GM12878 (cell line): Measurements from ENCODE around the gene ZNF619. TPM values are rescaled to one million over a fixed set of nuclear protein-coding genes. Genes with fewer than 3 reads are reported as not detected.
A peak's percentile ranks its signal among the peaks of the same experiment; 100 is the strongest.

Experiments
- CBX5 ChIP-seq: sonication (generic); IDR thresholded peaks from 2 replicates; pipeline ENCODE4 v1.6.1; 2016; ENCODE audit warnings: low read depth, moderate library complexity, mild to moderate bottlenecking, inconsistent platforms
- EED ChIP-seq: sonication (generic); IDR thresholded peaks from 2 replicates; pipeline ENCODE4 v1.6.1; 2016; ENCODE audit warnings: antibody characterized with exemption, low read depth
- MLLT1 ChIP-seq: fragments of 450-650 bp; IDR thresholded peaks from 2 replicates; pipeline ENCODE4 v1.6.1; 2016; ENCODE audit warnings: mild to moderate bottlenecking
- NR2C2 ChIP-seq: IDR thresholded peaks from 2 replicates; pipeline ENCODE4 v1.6.1; 2011; ENCODE audit warnings: borderline replicate concordance, low read depth; ENCODE audit not compliant: control insufficient read depth, insufficient read length
- PAX5 ChIP-seq: IDR thresholded peaks from 2 replicates; pipeline ENCODE4 v1.6.1; 2011; ENCODE audit warnings: low read depth, low read length, borderline replicate concordance
- PKNOX1 ChIP-seq: fragments of 450-650 bp; IDR thresholded peaks from 2 replicates; pipeline ENCODE4 v1.6.1; 2016; ENCODE audit warnings: mild to moderate bottlenecking
- PML ChIP-seq: IDR thresholded peaks from 2 replicates; pipeline ENCODE4 v1.6.1; 2012; ENCODE audit warnings: low read length, inconsistent platforms
- RUNX3 ChIP-seq: IDR thresholded peaks from 2 replicates; pipeline ENCODE4 v1.6.1; 2012; ENCODE audit warnings: low read length, inconsistent platforms
- STAT1 ChIP-seq: fragments of 450-650 bp; conservative IDR thresholded peaks from 2 replicates; pipeline ENCODE4 v1.6.1; 2014; ENCODE audit warnings: antibody characterized with exemption, mild to moderate bottlenecking
- TAF1 ChIP-seq: IDR thresholded peaks from 2 replicates; pipeline ENCODE4 v1.6.1; 2011; ENCODE audit warnings: mild to moderate bottlenecking, low read depth, low read length, borderline replicate concordance
- USF1 ChIP-seq: IDR thresholded peaks from 2 replicates; pipeline ENCODE4 v1.6.1; 2011; ENCODE audit warnings: borderline replicate concordance, low read depth, mild to moderate bottlenecking, moderate library complexity, mixed read lengths, low read length; ENCODE audit not compliant: insufficient read depth; ENCODE audit errors: extremely low read length
- ZNF24 ChIP-seq: fragments of 450-650 bp; IDR thresholded peaks from 2 replicates; pipeline ENCODE4 v1.6.1; 2017; ENCODE audit warnings: antibody characterized with exemption, mild to moderate bottlenecking
- ZNF592 ChIP-seq: fragments of 450-650 bp; IDR thresholded peaks from 2 replicates; pipeline ENCODE4 v1.6.1; 2017; ENCODE audit warnings: mild to moderate bottlenecking, moderate library complexity
- polyA plus RNA-seq, 11 experiments: library from polyadenylated mRNA; depleted of rRNA in 4 of 11; unstranded in 6 of 11; stranded (reverse) in 5 of 11; fragments of >200 nt; fragmentation: Nextera tagmentation in 4 of 11; fragmentation: Illumina TruSeq in 1 of 11; extraction: Ambion mirVana in 4 of 11; extraction: Trizol in 1 of 11; gene quantifications; 1 replicate in 1 of 11; 2 replicates in 10 of 11; pipeline versions ENCODE4 v1.2.1 to v1.2.3, GENCODE V29; 2011 to 2016; ENCODE audit warnings: inconsistent platforms in 2 of 11, missing spikeins in 2 of 11, low read depth in 1 of 11
- total RNA-seq, 4 experiments: library from RNA; depleted of rRNA in 3 of 4; stranded (reverse); fragments of >200 nt in 3 of 4; fragmentation: Illumina TruSeq in 1 of 4; extraction: Trizol in 1 of 4; gene quantifications; 2 replicates each; pipeline versions ENCODE4 v1.2.1 to v1.2.3, GENCODE V29; 2013 to 2021
- TF ChIP-seq, protein P1 (sequence below): IDR thresholded peaks from 2 replicates; pipeline ENCODE4 v1.6.1; 2011; ENCODE audit warnings: low read depth, low read length, improper control_type of control experiment, borderline replicate concordance
- TF ChIP-seq, protein P2 (sequence below): fragments of 450-650 bp; IDR thresholded peaks from 2 replicates; pipeline ENCODE4 v1.6.1; 2016; ENCODE audit warnings: mild to moderate bottlenecking, moderate library complexity, borderline replicate concordance

ZNF619 gene
- total and polyA plus RNA-seq, 10 of the 15 experiments (the other 5 are each of a cell fraction or from before 2014, with no cell fraction given), result 0.42 to 7.5 (median 3.7) TPM

DNA sequence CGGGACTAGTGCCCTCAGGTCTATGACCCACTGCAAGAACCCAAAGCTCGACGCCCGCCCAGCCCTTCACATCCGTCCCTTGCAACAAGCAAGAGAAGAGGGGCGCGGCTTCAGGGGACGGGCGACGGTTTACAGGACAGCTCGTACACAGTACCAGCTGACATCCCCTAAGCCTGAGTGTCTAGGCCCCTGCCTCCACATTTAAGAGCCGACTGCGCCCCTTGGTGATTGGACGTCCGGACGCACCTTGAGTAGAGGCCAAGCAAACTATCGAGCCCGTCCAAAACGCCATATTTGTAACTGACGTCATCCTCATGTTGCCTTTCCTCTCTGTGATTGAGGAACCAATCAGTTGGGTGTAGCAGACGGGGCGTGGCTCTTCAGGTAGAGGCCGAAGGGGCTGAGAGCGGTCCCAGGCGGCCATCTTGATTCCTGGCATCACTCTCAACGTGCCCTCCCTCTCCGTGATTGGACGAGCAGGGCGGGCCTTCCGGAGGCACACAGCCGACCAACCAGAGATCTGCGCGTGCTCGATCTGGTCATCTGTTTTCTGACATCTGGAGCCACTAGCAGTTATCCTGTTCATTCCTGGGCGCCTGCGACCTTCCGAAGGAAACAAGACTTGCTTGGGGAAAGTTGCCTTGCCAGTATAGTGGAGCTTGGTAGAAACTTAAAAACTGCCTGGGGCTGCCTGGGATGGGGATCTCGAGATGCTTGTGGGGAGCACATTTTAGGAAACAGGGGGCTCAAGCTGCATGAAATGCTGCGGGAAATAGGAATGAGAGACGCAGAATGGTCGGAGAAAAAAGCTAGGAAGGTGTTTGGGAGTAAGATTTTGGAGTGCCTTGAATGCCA is 23.8 kb upstream of the ZNF619 start (continued):
- peak; percentile 70; the same call in 1 of the 2 replicates for TF ChIP-seq PKNOX1
- TF ChIP-seq PAX5, result no peak
- no peak for TF ChIP-seq ZNF592
- TF ChIP-seq, protein P1, sequence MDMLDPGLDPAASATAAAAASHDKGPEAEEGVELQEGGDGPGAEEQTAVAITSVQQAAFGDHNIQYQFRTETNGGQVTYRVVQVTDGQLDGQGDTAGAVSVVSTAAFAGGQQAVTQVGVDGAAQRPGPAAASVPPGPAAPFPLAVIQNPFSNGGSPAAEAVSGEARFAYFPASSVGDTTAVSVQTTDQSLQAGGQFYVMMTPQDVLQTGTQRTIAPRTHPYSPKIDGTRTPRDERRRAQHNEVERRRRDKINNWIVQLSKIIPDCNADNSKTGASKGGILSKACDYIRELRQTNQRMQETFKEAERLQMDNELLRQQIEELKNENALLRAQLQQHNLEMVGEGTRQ, result no peak
- peak; percentile 94 for TF ChIP-seq PML
- peak; percentile 62; the same call in 1 of the 2 replicates for TF ChIP-seq TAF1
- TF ChIP-seq STAT1, result no peak
- TF ChIP-seq RUNX3, result no peak; the same call in 1 of the 2 replicates
- 0 out of 2 replicates have a peak, but pooled peaks have one; percentile 30 for TF ChIP-seq CBX5
- no peak for TF ChIP-seq ZNF24
- TF ChIP-seq EED, result no peak
- TF ChIP-seq USF1, result no peak
- TF ChIP-seq MLLT1, result peak; percentile 65
- TF ChIP-seq, protein P2, sequence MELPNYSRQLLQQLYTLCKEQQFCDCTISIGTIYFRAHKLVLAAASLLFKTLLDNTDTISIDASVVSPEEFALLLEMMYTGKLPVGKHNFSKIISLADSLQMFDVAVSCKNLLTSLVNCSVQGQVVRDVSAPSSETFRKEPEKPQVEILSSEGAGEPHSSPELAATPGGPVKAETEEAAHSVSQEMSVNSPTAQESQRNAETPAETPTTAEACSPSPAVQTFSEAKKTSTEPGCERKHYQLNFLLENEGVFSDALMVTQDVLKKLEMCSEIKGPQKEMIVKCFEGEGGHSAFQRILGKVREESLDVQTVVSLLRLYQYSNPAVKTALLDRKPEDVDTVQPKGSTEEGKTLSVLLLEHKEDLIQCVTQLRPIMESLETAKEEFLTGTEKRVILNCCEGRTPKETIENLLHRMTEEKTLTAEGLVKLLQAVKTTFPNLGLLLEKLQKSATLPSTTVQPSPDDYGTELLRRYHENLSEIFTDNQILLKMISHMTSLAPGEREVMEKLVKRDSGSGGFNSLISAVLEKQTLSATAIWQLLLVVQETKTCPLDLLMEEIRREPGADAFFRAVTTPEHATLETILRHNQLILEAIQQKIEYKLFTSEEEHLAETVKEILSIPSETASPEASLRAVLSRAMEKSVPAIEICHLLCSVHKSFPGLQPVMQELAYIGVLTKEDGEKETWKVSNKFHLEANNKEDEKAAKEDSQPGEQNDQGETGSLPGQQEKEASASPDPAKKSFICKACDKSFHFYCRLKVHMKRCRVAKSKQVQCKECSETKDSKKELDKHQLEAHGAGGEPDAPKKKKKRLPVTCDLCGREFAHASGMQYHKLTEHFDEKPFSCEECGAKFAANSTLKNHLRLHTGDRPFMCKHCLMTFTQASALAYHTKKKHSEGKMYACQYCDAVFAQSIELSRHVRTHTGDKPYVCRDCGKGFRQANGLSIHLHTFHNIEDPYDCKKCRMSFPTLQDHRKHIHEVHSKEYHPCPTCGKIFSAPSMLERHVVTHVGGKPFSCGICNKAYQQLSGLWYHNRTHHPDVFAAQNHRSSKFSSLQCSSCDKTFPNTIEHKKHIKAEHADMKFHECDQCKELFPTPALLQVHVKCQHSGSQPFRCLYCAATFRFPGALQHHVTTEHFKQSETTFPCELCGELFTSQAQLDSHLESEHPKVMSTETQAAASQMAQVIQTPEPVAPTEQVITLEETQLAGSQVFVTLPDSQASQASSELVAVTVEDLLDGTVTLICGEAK, result peak; percentile 83; the same call in 1 of the 2 replicates
- TF ChIP-seq NR2C2, result no peak
